GM23338 (cell line): ENCODE measurements around the gene AMOTL1.

Source experiments
- EZH2 ChIP-seq: fragments of 200-600 bp; sonication (generic); IDR thresholded peaks from one replicate; pipeline ENCODE4 v1.8.0; 2017; ENCODE audit warnings: antibody characterized with exemption, mild to moderate bottlenecking, low read depth; ENCODE audit not compliant: unreplicated experiment
- POLR2AphosphoS5 ChIP-seq: IDR thresholded peaks from 2 replicates; pipeline ENCODE4 v1.6.1; 2016; ENCODE audit warnings: antibody characterized with exemption, low read depth
- TF ChIP-seq, protein P1 (sequence below): fragments of 250-450 bp; sonication (Bioruptor Pico); IDR thresholded peaks from 2 replicates; pipeline ENCODE4 v1.5.0; 2020; ENCODE audit warnings: mild to moderate bottlenecking, moderate library complexity
- TF ChIP-seq, protein P2 (sequence below), 2 experiments: fragments of 200-600 bp in 1 of 2; sonication (generic) in 1 of 2; conservative IDR thresholded peaks; 2 replicates each; pipeline versions ENCODE4 v1.5.1 to v1.6.1; 2016 to 2017; ENCODE audit warnings: antibody characterized with exemption in 2 of 2, low read depth in 2 of 2, mild to moderate bottlenecking in 2 of 2, moderate library complexity in 1 of 2

DNA sequence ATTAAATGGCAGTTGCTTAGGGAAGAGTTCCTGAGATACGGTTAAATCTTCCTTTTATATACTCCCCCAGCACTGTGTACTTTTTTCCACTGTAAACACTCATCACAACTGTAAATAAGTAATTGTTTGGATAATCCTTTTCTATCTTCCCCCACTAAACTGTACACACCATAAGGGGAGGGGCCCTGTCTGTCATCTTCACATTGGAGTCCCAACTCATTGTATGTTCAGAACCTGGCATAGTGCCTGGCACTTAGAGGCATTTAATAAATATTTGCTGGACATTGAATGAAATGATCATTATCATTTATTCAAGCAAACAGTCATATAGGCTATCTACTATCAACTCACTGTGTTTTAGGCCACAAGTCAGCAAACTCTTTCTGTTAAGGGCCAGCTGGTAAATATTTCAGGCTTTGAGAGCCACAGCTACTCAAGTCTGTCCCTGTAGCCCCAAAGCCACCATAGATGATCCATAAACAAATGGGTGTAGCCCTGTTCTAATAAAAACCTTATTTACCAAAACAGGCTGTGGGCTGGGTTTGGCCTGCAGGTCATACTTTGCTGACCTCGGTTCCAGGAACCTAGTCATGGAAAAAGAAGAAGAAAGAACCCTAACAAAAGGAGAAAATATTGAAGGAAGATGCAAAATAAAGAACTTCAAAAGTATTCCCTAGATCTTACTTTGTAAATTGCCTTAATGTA, 70.0 kb downstream of the AMOTL1 start:
- TF ChIP-seq, protein P1, sequence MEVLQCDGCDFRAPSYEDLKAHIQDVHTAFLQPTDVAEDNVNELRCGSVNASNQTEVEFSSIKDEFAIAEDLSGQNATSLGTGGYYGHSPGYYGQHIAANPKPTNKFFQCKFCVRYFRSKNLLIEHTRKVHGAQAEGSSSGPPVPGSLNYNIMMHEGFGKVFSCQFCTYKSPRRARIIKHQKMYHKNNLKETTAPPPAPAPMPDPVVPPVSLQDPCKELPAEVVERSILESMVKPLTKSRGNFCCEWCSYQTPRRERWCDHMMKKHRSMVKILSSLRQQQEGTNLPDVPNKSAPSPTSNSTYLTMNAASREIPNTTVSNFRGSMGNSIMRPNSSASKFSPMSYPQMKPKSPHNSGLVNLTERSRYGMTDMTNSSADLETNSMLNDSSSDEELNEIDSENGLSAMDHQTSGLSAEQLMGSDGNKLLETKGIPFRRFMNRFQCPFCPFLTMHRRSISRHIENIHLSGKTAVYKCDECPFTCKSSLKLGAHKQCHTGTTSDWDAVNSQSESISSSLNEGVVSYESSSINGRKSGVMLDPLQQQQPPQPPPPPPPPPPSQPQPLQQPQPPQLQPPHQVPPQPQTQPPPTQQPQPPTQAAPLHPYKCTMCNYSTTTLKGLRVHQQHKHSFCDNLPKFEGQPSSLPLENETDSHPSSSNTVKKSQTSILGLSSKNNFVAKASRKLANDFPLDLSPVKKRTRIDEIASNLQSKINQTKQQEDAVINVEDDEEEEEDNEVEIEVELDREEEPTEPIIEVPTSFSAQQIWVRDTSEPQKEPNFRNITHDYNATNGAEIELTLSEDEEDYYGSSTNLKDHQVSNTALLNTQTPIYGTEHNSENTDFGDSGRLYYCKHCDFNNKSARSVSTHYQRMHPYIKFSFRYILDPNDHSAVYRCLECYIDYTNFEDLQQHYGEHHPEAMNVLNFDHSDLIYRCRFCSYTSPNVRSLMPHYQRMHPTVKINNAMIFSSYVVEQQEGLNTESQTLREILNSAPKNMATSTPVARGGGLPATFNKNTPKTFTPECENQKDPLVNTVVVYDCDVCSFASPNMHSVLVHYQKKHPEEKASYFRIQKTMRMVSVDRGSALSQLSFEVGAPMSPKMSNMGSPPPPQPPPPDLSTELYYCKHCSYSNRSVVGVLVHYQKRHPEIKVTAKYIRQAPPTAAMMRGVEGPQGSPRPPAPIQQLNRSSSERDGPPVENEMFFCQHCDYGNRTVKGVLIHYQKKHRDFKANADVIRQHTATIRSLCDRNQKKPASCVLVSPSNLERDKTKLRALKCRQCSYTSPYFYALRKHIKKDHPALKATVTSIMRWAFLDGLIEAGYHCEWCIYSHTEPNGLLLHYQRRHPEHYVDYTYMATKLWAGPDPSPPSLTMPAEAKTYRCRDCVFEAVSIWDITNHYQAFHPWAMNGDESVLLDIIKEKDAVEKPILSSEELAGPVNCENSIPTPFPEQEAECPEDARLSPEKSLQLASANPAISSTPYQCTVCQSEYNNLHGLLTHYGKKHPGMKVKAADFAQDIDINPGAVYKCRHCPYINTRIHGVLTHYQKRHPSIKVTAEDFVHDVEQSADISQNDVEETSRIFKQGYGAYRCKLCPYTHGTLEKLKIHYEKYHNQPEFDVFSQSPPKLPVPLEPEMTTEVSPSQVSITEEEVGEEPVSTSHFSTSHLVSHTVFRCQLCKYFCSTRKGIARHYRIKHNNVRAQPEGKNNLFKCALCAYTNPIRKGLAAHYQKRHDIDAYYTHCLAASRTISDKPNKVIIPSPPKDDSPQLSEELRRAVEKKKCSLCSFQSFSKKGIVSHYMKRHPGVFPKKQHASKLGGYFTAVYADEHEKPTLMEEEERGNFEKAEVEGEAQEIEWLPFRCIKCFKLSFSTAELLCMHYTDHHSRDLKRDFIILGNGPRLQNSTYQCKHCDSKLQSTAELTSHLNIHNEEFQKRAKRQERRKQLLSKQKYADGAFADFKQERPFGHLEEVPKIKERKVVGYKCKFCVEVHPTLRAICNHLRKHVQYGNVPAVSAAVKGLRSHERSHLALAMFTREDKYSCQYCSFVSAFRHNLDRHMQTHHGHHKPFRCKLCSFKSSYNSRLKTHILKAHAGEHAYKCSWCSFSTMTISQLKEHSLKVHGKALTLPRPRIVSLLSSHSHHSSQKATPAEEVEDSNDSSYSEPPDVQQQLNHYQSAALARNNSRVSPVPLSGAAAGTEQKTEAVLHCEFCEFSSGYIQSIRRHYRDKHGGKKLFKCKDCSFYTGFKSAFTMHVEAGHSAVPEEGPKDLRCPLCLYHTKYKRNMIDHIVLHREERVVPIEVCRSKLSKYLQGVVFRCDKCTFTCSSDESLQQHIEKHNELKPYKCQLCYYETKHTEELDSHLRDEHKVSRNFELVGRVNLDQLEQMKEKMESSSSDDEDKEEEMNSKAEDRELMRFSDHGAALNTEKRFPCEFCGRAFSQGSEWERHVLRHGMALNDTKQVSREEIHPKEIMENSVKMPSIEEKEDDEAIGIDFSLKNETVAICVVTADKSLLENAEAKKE (CRISPR knock-in tag), result no peak
- TF ChIP-seq EZH2, result no peak
- no peak for TF ChIP-seq POLR2AphosphoS5
- TF ChIP-seq, protein P2, sequence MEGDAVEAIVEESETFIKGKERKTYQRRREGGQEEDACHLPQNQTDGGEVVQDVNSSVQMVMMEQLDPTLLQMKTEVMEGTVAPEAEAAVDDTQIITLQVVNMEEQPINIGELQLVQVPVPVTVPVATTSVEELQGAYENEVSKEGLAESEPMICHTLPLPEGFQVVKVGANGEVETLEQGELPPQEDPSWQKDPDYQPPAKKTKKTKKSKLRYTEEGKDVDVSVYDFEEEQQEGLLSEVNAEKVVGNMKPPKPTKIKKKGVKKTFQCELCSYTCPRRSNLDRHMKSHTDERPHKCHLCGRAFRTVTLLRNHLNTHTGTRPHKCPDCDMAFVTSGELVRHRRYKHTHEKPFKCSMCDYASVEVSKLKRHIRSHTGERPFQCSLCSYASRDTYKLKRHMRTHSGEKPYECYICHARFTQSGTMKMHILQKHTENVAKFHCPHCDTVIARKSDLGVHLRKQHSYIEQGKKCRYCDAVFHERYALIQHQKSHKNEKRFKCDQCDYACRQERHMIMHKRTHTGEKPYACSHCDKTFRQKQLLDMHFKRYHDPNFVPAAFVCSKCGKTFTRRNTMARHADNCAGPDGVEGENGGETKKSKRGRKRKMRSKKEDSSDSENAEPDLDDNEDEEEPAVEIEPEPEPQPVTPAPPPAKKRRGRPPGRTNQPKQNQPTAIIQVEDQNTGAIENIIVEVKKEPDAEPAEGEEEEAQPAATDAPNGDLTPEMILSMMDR (conservative IDR thresholded peaks at IDR 0.05; ENCODE audit: low read depth in 2 of 2), result no peak
